Caco-2 (cell line): ENCODE measurements around the gene NUDT14. TPM values are rescaled to one million over a fixed set of nuclear protein-coding genes. Genes with fewer than 3 reads are reported as not detected.

Experiments
- BruUV-seq: library from RNA; stranded (reverse); fragments of 400-500 nt; replicated peaks from 2 replicates; lab custom pipeline; 2021; lab: Mats Ljungman, UMichigan
- CTCF ChIA-PET: fragments of 300-600 bp; sonication (Branson Sonifier 250); formaldehyde crosslinking; loops from one replicate; lab custom pipeline; 2022; ENCODE audit warnings: antibody characterized with exemption; lab: Charles Lee
- POLR2A ChIA-PET: fragments of 300-600 bp; sonication (Branson Sonifier 250); formaldehyde crosslinking; loops from one replicate; lab custom pipeline; 2022; ENCODE audit warnings: antibody characterized with exemption; lab: Charles Lee
- DNase-seq, 2 experiments: peaks; one replicate each; pipeline versions ENCODE4 v3.0.0 to v3.0.0-alpha.2; 2020 to 2022
- H3K27me3 ChIP-seq: replicated peaks from 2 replicates; pipeline ENCODE4 v1.6.0; 2011; ENCODE audit warnings: low read length; ENCODE audit not compliant: control insufficient read depth, insufficient read depth
- H3K36me3 ChIP-seq: 2 replicates; pipeline ENCODE4 v1.5.1; 2011; ENCODE audit warnings: low read length; ENCODE audit not compliant: control insufficient read depth, insufficient read depth
- H3K4me1 ChIP-seq: fragments of 250-450 bp; sonication (Bioruptor Pico); 2 replicates; pipeline ENCODE4 v1.5.1; 2020; ENCODE audit warnings: mild to moderate bottlenecking
- H3K4me3 ChIP-seq: 2 replicates; pipeline ENCODE4 v1.5.1; 2011; ENCODE audit warnings: low read depth, mild to moderate bottlenecking, control low read depth, low read length
- H3K9me3 ChIP-seq: fragments of 250-450 bp; sonication (Bioruptor Pico); 2 replicates; pipeline ENCODE4 v1.5.1; 2020; ENCODE audit warnings: mild to moderate bottlenecking, moderate library complexity
- H3K27ac Mint-ChIP-seq: one replicate; pipeline ENCODE4 v1.8.0; 2022; ENCODE audit warnings: mixed read lengths; ENCODE audit not compliant: unreplicated experiment
- H3K27me3 Mint-ChIP-seq: one replicate; pipeline ENCODE4 v1.8.0; 2022; ENCODE audit warnings: mixed read lengths; ENCODE audit not compliant: insufficient read depth, unreplicated experiment
- H3K36me3 Mint-ChIP-seq: one replicate; pipeline ENCODE4 v1.8.0; 2022; ENCODE audit warnings: mild to moderate bottlenecking, mixed read lengths; ENCODE audit not compliant: insufficient read depth, unreplicated experiment
- H3K4me1 Mint-ChIP-seq: one replicate; pipeline ENCODE4 v1.8.0; 2022; ENCODE audit warnings: low read depth, mixed read lengths; ENCODE audit not compliant: unreplicated experiment
- H3K4me3 Mint-ChIP-seq: one replicate; pipeline ENCODE4 v1.8.0; 2022; ENCODE audit warnings: mild to moderate bottlenecking, moderate library complexity, mixed read lengths; ENCODE audit not compliant: unreplicated experiment
- H3K9me3 Mint-ChIP-seq: one replicate; pipeline ENCODE4 v1.8.0; 2022; ENCODE audit warnings: mixed read lengths; ENCODE audit not compliant: unreplicated experiment
- CTCF ChIP-seq, 2 experiments: fragments of 200-600 bp in 1 of 2; IDR thresholded peaks; 1 replicate in 1 of 2; 2 replicates in 1 of 2; pipeline versions ENCODE4 v1.5.1 to v1.8.0; 2011 to 2022; ENCODE audit warnings: antibody characterized with exemption in 1 of 2, control low read depth in 1 of 2, inconsistent platforms in 1 of 2, low read depth in 1 of 2, low read length in 1 of 2, mild to moderate bottlenecking in 1 of 2, moderate library complexity in 1 of 2; ENCODE audit not compliant: insufficient read depth in 1 of 2, severe bottlenecking in 1 of 2, unreplicated experiment in 1 of 2
- intact Hi-C: fragments of 100-400 bp; cut with micrococcal nuclease; formaldehyde crosslinking; loops from one replicate; pipeline ENCODE4 v1.10.0; 2022; ENCODE audit not compliant: unreplicated experiment
- total RNA-seq: library from RNA; stranded (reverse); gene quantifications from 2 replicates; pipeline ENCODE4 v1.2.3, GENCODE V29; 2022

NUDT14 gene
- total RNA-seq, 1 experiment from 2014 or later = 63.4 TPM

- ChIA-PET POLR2A (no interaction called here), CTCF (no interaction called here)
- Histone ChIP-seq H3K4me3 (no peak overlapping the region), H3K4me1 (no peaks in the 10 kb centered on the region), H3K9me3 (no peaks in the 10 kb centered on the region), H3K36me3 (peaks cover 2% of the 10 kb centered on the region), H3K27me3 (no peaks in the 10 kb centered on the region)
- Mint-ChIP-seq H3K36me3 (peaks cover 30% of the 10 kb centered on the region), H3K27me3 (no peaks in the 10 kb centered on the region), H3K4me1 (no peaks in the 10 kb centered on the region), H3K27ac (no peak overlapping the region), H3K4me3 (no peak overlapping the region), H3K9me3 (no peaks in the 10 kb centered on the region)
- intact Hi-C loops = no loop called here
- DNase-seq = no peak
- TF ChIP-seq CTCF (IDR thresholded peaks at IDR 0.05; ENCODE audit: insufficient read depth in 1 of 2, low read depth in 1 of 2, low read length in 1 of 2, severe bottlenecking in 1 of 2, unreplicated experiment in 1 of 2) = no peak
- BruUV-seq = no TSS peak
These were observed 35.6 kb upstream of the NUDT14 start for GRCh38 chr14:105216490-105217247.

GRCh38 chr14:105215602-105216001, 34.5 kb upstream of the NUDT14 start:
- no peaks in the 10 kb centered on the region for H3K9me3 Mint-ChIP-seq
- peaks cover 1% of the 10 kb centered on the region; the same call in 1 of the 2 replicates for H3K36me3 ChIP-seq
- no peak overlapping the region for H3K27ac Mint-ChIP-seq
- DNase-seq = no peak
- H3K4me1 ChIP-seq = no peaks in the 10 kb centered on the region
- H3K27me3 ChIP-seq = no peaks in the 10 kb centered on the region
- BruUV-seq = no TSS peak
- H3K4me3 Mint-ChIP-seq = no peak overlapping the region
- peaks cover 21% of the 10 kb centered on the region for H3K36me3 Mint-ChIP-seq
- TF ChIP-seq CTCF (IDR thresholded peaks at IDR 0.05; ENCODE audit: insufficient read depth in 1 of 2, low read depth in 1 of 2, low read length in 1 of 2, severe bottlenecking in 1 of 2, unreplicated experiment in 1 of 2) = no peak
- H3K4me3 ChIP-seq = no peak overlapping the region
- ChIA-PET POLR2A (no interaction called here), CTCF (no interaction called here)
- intact Hi-C loops = no loop called here
- no peaks in the 10 kb centered on the region for H3K27me3 Mint-ChIP-seq
- H3K4me1 Mint-ChIP-seq = no peaks in the 10 kb centered on the region
- H3K9me3 ChIP-seq = no peaks in the 10 kb centered on the region

- H3K27me3 Mint-ChIP-seq = no peaks in the 10 kb centered on the region
- H3K4me1 Mint-ChIP-seq = no peaks in the 10 kb centered on the region
- no peak for TF ChIP-seq CTCF (IDR thresholded peaks at IDR 0.05; ENCODE audit: insufficient read depth in 1 of 2, low read depth in 1 of 2, low read length in 1 of 2, severe bottlenecking in 1 of 2, unreplicated experiment in 1 of 2)
- no peak overlapping the region for H3K4me3 Mint-ChIP-seq
- POLR2A ChIA-PET = no interaction called here
- no peak overlapping the region for H3K4me3 ChIP-seq
- no peaks in the 10 kb centered on the region for H3K27me3 ChIP-seq
- H3K9me3 Mint-ChIP-seq = no peaks in the 10 kb centered on the region
- no peaks in the 10 kb centered on the region for H3K4me1 ChIP-seq
- CTCF ChIA-PET = interaction anchor here (0.6 kb wide), 1 partner anchor 20 kb away, joined by 4 read pairs; no protein-coding TSS in a partner anchor
- no peak overlapping the region for H3K27ac Mint-ChIP-seq
- intact Hi-C loops = no loop called here
- DNase-seq = no peak
- H3K9me3 ChIP-seq = no peaks in the 10 kb centered on the region
- no TSS peak for BruUV-seq
- peaks cover 18% of the 10 kb centered on the region for H3K36me3 Mint-ChIP-seq
- H3K36me3 ChIP-seq = peaks cover 1% of the 10 kb centered on the region; the same call in 1 of the 2 replicates
These were observed 33.3 kb upstream of the NUDT14 start for GRCh38 chr14:105214324-105214915.
